HCT116 (cell line): ENCODE measurements around the gene UXT. TPM values are rescaled to one million over a fixed set of nuclear protein-coding genes. Genes with fewer than 3 reads are reported as not detected.

Experiments used
- ATAC-seq: fragments of 200-7000 bp; cut with Tn5 transposase; 2 replicates; pipeline ENCODE4 v1.9.1; 2020; ENCODE audit warnings: mild to moderate bottlenecking, moderate library complexity
- BruUV-seq: library from RNA; stranded (reverse); fragments of 400-500 nt; replicated peaks from 2 replicates; lab custom pipeline; 2021; lab: Mats Ljungman, UMichigan
- CTCF ChIA-PET: fragments of 300-600 bp; sonication (Branson Sonifier 250); formaldehyde crosslinking; loops from one replicate; lab custom pipeline; 2021; ENCODE audit warnings: antibody characterized with exemption; lab: Charles Lee
- POLR2A ChIA-PET: fragments of 300-600, 350-600 bp; sonication (Branson Sonifier 250); formaldehyde crosslinking; loops from one replicate; lab custom pipeline; 2021; ENCODE audit warnings: antibody characterized with exemption; lab: Charles Lee
- RAD21 ChIA-PET, 2 experiments: fragments of 300-600 bp; sonication (Branson Sonifier 250); formaldehyde crosslinking; loops; one replicate each; lab custom pipeline; 2023; ENCODE audit warnings: low total read pairs in 2 of 2; ENCODE audit not compliant: uncharacterized antibody in 2 of 2, unreplicated experiment in 2 of 2, low non-redundant PET in 1 of 2; lab: Charles Lee
- DNase-seq: peaks from one replicate; pipeline ENCODE4 v3.0.0-alpha.2; 2010; ENCODE audit warnings: low read depth, low spot score
- H2AFZ ChIP-seq: fragments of 200-600 bp; shearing (Covaris generic), sonication (generic); 2 replicates; pipeline ENCODE4 v1.6.1; 2017; ENCODE audit warnings: low read depth, mixed run types, mixed read lengths, antibody characterized with exemption, low read length; ENCODE audit not compliant: poor library complexity, severe bottlenecking
- H3K27ac ChIP-seq: 2 replicates; pipeline ENCODE4 v1.5.1; 2012; ENCODE audit warnings: low read depth, low read length
- H3K27me3 ChIP-seq: fragments of 200-600 bp; sonication (generic); 2 replicates; pipeline ENCODE4 v1.6.1; 2016; ENCODE audit warnings: mixed run types, low read length, mixed read lengths; ENCODE audit not compliant: insufficient read depth
- H3K36me3 ChIP-seq, 2 experiments: fragments of 200-500 bp in 1 of 2; fragments of 200-600 bp in 1 of 2; sonication (Bioruptor generic) in 1 of 2; sonication (generic) in 1 of 2; 2 replicates each; pipeline versions ENCODE4 v1.5.1 to v1.6.1; 2014 to 2016; ENCODE audit warnings: low read length in 2 of 2, inconsistent platforms in 1 of 2, mixed read lengths in 1 of 2, mixed run types in 1 of 2; ENCODE audit not compliant: insufficient read depth in 2 of 2, control insufficient read depth in 1 of 2
- H3K4me1 ChIP-seq, 2 experiments: fragments of 200-600 bp in 1 of 2; sonication (generic) in 1 of 2; 2 replicates each; pipeline versions ENCODE4 v1.5.1 to v1.6.1; 2012 to 2017; ENCODE audit warnings: low read length in 2 of 2, inconsistent platforms in 1 of 2, mild to moderate bottlenecking in 1 of 2, mixed read lengths in 1 of 2, mixed run types in 1 of 2, moderate library complexity in 1 of 2; ENCODE audit not compliant: insufficient read depth in 2 of 2, control insufficient read depth in 1 of 2
- H3K4me2 ChIP-seq: fragments of 200-600 bp; sonication (generic); 2 replicates; pipeline ENCODE4 v1.6.1; 2017; ENCODE audit warnings: mixed run types, low read length, mixed read lengths
- H3K4me3 ChIP-seq, 2 experiments: fragments of 200-600 bp in 1 of 2; sonication (generic) in 1 of 2; replicated peaks in 1 of 2; 2 replicates each; pipeline ENCODE4 v1.5.1; 2011 to 2016; ENCODE audit warnings: low read length in 2 of 2, control low read depth in 1 of 2, low read depth in 1 of 2, mild to moderate bottlenecking in 1 of 2, mixed read lengths in 1 of 2, mixed run types in 1 of 2
- H3K79me2 ChIP-seq: fragments of 200-600 bp; sonication (generic); 2 replicates; pipeline ENCODE4 v1.6.1; 2017; ENCODE audit warnings: mild to moderate bottlenecking, mixed run types, low read length, moderate library complexity, mixed read lengths; ENCODE audit not compliant: insufficient read depth
- H3K9ac ChIP-seq: fragments of 200-600 bp; sonication (generic); 2 replicates; pipeline ENCODE4 v1.6.1; 2016; ENCODE audit warnings: low read length, mixed read lengths
- H3K9me2 ChIP-seq: fragments of 200-600 bp; sonication (generic), shearing (Covaris generic); 2 replicates; pipeline ENCODE4 v1.6.1; 2017; ENCODE audit warnings: mixed run types, mild to moderate bottlenecking, moderate library complexity; ENCODE audit not compliant: insufficient read depth
- H3K9me3 ChIP-seq, 2 experiments: fragments of 200-500 bp in 1 of 2; fragments of 200-600 bp in 1 of 2; sonication (Bioruptor generic) in 1 of 2; sonication (generic) in 1 of 2; 2 replicates each; pipeline ENCODE4 v1.6.1; 2014 to 2017; ENCODE audit warnings: low read length in 2 of 2, mixed read lengths in 2 of 2, inconsistent platforms in 1 of 2, low read depth in 1 of 2, mild to moderate bottlenecking in 1 of 2, mixed run types in 1 of 2, moderate library complexity in 1 of 2; ENCODE audit not compliant: control insufficient read depth in 1 of 2, insufficient read depth in 1 of 2
- H4K20me1 ChIP-seq: fragments of 200-600 bp; sonication (generic), shearing (Covaris generic); 2 replicates; pipeline ENCODE4 v1.6.1; 2017; ENCODE audit warnings: mixed run types, mild to moderate bottlenecking, moderate library complexity; ENCODE audit not compliant: insufficient read depth
- ATF3 ChIP-seq: IDR thresholded peaks from 2 replicates; pipeline ENCODE4 v1.6.1; 2012
- CBX3 ChIP-seq: IDR thresholded peaks from 2 replicates; pipeline ENCODE4 v1.6.1; 2012; ENCODE audit warnings: low read depth
- EGR1 ChIP-seq: IDR thresholded peaks from 2 replicates; pipeline ENCODE4 v1.6.1; 2012; ENCODE audit warnings: low read depth
- FOSL1 ChIP-seq: IDR thresholded peaks from 2 replicates; pipeline ENCODE4 v1.6.1; 2012; ENCODE audit warnings: low read depth
- POLR2A ChIP-seq: IDR thresholded peaks from 2 replicates; pipeline ENCODE4 v1.7.0; 2011; ENCODE audit warnings: borderline replicate concordance; ENCODE audit not compliant: insufficient read depth, insufficient read length; ENCODE audit errors: extremely low read depth
- POLR2AphosphoS5 ChIP-seq: IDR thresholded peaks from 2 replicates; pipeline ENCODE4 v1.6.1; 2011; ENCODE audit warnings: mild to moderate bottlenecking, low read depth, low read length, moderate library complexity
- REST ChIP-seq: IDR thresholded peaks from 2 replicates; pipeline ENCODE4 v1.6.1; 2012; ENCODE audit warnings: low read depth
- SIN3A ChIP-seq: IDR thresholded peaks from 2 replicates; pipeline ENCODE4 v1.6.1; 2012; ENCODE audit warnings: low read depth
- SP1 ChIP-seq: IDR thresholded peaks from 2 replicates; pipeline ENCODE4 v1.6.1; 2012; ENCODE audit warnings: low read depth
- TCF7L2 ChIP-seq: IDR thresholded peaks from 2 replicates; pipeline ENCODE4 v1.7.0; 2011; ENCODE audit warnings: borderline replicate concordance, inconsistent platforms; ENCODE audit not compliant: insufficient read depth, insufficient read length; ENCODE audit errors: extremely low read depth
- YY1 ChIP-seq: IDR thresholded peaks from 2 replicates; pipeline ENCODE4 v1.6.1; 2011; ENCODE audit warnings: low read length, low read depth, moderate library complexity, mild to moderate bottlenecking; ENCODE audit not compliant: insufficient replicate concordance; ENCODE audit errors: extremely low read depth
- ZBTB33 ChIP-seq: IDR thresholded peaks from 2 replicates; pipeline ENCODE4 v1.6.1; 2011; ENCODE audit warnings: mild to moderate bottlenecking, low read length, moderate library complexity; ENCODE audit not compliant: insufficient replicate concordance; ENCODE audit errors: extremely low read depth
- ZFX ChIP-seq: fragments of 450-650 bp; IDR thresholded peaks from 2 replicates; pipeline ENCODE4 v1.6.1; 2017
- intact Hi-C: fragments of 100-400 bp; cut with micrococcal nuclease; formaldehyde crosslinking; loops from 2 replicates; pipeline ENCODE4 v1.10.0; 2022
- total RNA-seq: library from RNA; stranded (reverse); gene quantifications from one replicate; pipeline ENCODE4 v1.2.1, GENCODE V29; 2021; ENCODE audit not compliant: unreplicated experiment

The UXT gene
- total RNA-seq, 1 experiment from 2014 or later, result 106 TPM

GRCh38 chrX:47620303-47620685 is 38.7 kb downstream of the UXT start:
- Histone ChIP-seq H2AFZ (no peak overlapping the region), H3K27ac (no peak overlapping the region), H3K9ac (no peak overlapping the region), H3K9me3 (no peaks in the 10 kb centered on the region), H3K79me2 (no peaks in the 10 kb centered on the region), H3K4me1 (no peaks in the 10 kb centered on the region), H3K9me2 (no peaks in the 10 kb centered on the region), H3K27me3 (no peaks in the 10 kb centered on the region), H3K4me3 (no peak overlapping the region), H4K20me1 (no peaks in the 10 kb centered on the region), H3K4me2 (no peak overlapping the region), H3K36me3 (no peaks in the 10 kb centered on the region)
- POLR2A ChIA-PET, result no interaction called here
- CTCF ChIA-PET, result no interaction called here
- ATAC-seq (no peak), DNase-seq (no peak)
- RAD21 ChIA-PET, result no interaction called here
- intact Hi-C loops, result no loop called here
- 0 out of 2 replicates have a peak, but pooled peaks have one; percentile 4 for TF ChIP-seq SIN3A
- TF ChIP-seq POLR2AphosphoS5, result no peak
- no TSS peak for BruUV-seq

GRCh38 chrX:47619486-47620302 is 39.3 kb downstream of the UXT start, which contains the start of gene SYN1:
TSS of gene SYN1 (minus strand) at chrX:47619857. CDS start at chrX:47619728, 129 bp downstream.
- H3K4me3 ChIP-seq, result no peak within 1 kb of the TSS
- no peaks in the 10 kb centered on the region for H3K27me3 ChIP-seq
- DNase-seq (peak; percentile 42), ATAC-seq (peak; percentile 90)
- no peaks in the 10 kb centered on the region for H3K4me1 ChIP-seq
- no peaks in the 10 kb centered on the region for H3K36me3 ChIP-seq
- no TSS peak for BruUV-seq
- H4K20me1 ChIP-seq, result no peaks in the 10 kb centered on the region
- no peak within 1 kb of the TSS for H3K9ac ChIP-seq
- no peak within 1 kb of the TSS for H3K27ac ChIP-seq
- H3K79me2 ChIP-seq, result no peaks in the 10 kb centered on the region
- ChIA-PET POLR2A (no interaction called here), CTCF (no interaction called here), RAD21 (interaction anchor here in 1 of 2 experiments (0.6 kb wide), 1 partner anchor 52 kb away, joined by 4 read pairs; no protein-coding TSS in a partner anchor)
- no peak within 1 kb of the TSS for H2AFZ ChIP-seq
- intact Hi-C loops, result no loop called here
- H3K9me3 ChIP-seq, result no peaks in the 10 kb centered on the region
- no peaks in the 10 kb centered on the region for H3K9me2 ChIP-seq
- peak within 1 kb of the TSS; percentile 27; the same call in 1 of the 2 replicates for H3K4me2 ChIP-seq
- no peak for TF ChIP-seq ZFX
- TF ChIP-seq SP1, result no peak
- TF ChIP-seq REST, result peak; percentile 92
- TF ChIP-seq POLR2A, result no peak
- TF ChIP-seq POLR2AphosphoS5, result no peak
- TF ChIP-seq TCF7L2, result peak; percentile 38
- no peak for TF ChIP-seq ATF3
- TF ChIP-seq FOSL1, result no peak
- TF ChIP-seq EGR1, result peak; percentile 95
- no peak for TF ChIP-seq YY1
- TF ChIP-seq SIN3A, result 0 out of 2 replicates have a peak, but pooled peaks have one; percentile 12
- TF ChIP-seq CBX3, result no peak; the same call in 1 of the 2 replicates
- TF ChIP-seq ZBTB33, result no peak
